Astrocyte (in vitro differentiated cells and primary cell): ENCODE results near the gene ZIC4.

Experiments used
- EZH2 ChIP-seq: IDR thresholded peaks from 2 replicates; pipeline ENCODE4 v1.6.1; 2012; ENCODE audit warnings: mild to moderate bottlenecking, low read length, inconsistent platforms; ENCODE audit not compliant: insufficient read depth
- TF ChIP-seq, protein P1 (sequence below): IDR thresholded peaks from 2 replicates; pipeline ENCODE4 v1.5.1; 2011; ENCODE audit warnings: low read depth, mild to moderate bottlenecking, inconsistent platforms, low read length, moderate library complexity; ENCODE audit not compliant: insufficient read depth

DNA sequence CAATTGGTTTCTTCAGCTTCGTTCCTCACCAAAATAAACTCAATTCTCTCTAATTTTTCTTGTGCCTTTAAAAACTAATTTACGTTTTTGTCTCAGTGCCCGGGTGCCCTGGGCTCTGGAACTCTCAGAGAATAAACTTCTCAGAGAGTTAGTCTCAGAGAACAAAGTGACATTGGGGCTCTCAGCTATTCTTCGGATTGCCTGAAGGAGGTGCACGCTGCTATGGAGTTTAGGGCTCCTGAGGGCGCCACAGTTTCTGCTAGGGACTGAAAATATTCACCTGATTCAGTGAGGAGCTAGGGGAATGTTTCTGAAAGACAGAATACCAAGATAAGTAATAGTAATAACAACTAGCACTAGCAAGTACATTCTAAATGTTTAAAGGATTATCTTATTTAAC is 22.7 kb downstream of the ZIC4 start:
- TF ChIP-seq, protein P1, sequence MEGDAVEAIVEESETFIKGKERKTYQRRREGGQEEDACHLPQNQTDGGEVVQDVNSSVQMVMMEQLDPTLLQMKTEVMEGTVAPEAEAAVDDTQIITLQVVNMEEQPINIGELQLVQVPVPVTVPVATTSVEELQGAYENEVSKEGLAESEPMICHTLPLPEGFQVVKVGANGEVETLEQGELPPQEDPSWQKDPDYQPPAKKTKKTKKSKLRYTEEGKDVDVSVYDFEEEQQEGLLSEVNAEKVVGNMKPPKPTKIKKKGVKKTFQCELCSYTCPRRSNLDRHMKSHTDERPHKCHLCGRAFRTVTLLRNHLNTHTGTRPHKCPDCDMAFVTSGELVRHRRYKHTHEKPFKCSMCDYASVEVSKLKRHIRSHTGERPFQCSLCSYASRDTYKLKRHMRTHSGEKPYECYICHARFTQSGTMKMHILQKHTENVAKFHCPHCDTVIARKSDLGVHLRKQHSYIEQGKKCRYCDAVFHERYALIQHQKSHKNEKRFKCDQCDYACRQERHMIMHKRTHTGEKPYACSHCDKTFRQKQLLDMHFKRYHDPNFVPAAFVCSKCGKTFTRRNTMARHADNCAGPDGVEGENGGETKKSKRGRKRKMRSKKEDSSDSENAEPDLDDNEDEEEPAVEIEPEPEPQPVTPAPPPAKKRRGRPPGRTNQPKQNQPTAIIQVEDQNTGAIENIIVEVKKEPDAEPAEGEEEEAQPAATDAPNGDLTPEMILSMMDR, result peak; percentile 15
- TF ChIP-seq EZH2, result no peak
